Common myeloid progenitor, CD34-positive (primary cell): ENCODE results near the gene COX20.

Experiments
- CTCF ChIA-PET: fragments of 350-600 bp; sonication (Branson Sonifier 250); formaldehyde crosslinking; loops from one replicate; lab custom pipeline; 2021; ENCODE audit warnings: antibody characterized with exemption; lab: Charles Lee
- POLR2A ChIA-PET: fragments of 350-600 bp; sonication (Branson Sonifier 250); formaldehyde crosslinking; loops from one replicate; lab custom pipeline; 2021; ENCODE audit warnings: antibody characterized with exemption; lab: Charles Lee
- DNase-seq, 3 donors: peaks; one replicate each; pipeline versions ENCODE4 v3.0.0 to v3.0.0-alpha.2; 2013
- H3K27ac ChIP-seq, 2 experiments: 1 replicate in 1 of 2; 2 replicates in 1 of 2; pipeline ENCODE4 v1.7.0; 2013; ENCODE audit warnings: inconsistent platforms in 2 of 2, low read length in 2 of 2, mild to moderate bottlenecking in 2 of 2, low read depth in 1 of 2, moderate library complexity in 1 of 2; ENCODE audit not compliant: severe bottlenecking in 2 of 2, insufficient read depth in 1 of 2, poor library complexity in 1 of 2
- H3K27me3 ChIP-seq, 5 experiments: replicated peaks in 2 of 5; 1 replicate in 3 of 5; 2 replicates in 2 of 5; pipeline versions ENCODE4 v1.6.1 to v1.7.0; 2013; ENCODE audit warnings: low read length in 4 of 5, mild to moderate bottlenecking in 2 of 5, moderate library complexity in 2 of 5, inconsistent platforms in 1 of 5; ENCODE audit not compliant: insufficient read depth in 5 of 5, control insufficient read depth in 4 of 5
- H3K36me3 ChIP-seq, 4 experiments: 1 replicate in 2 of 4; 2 replicates in 2 of 4; pipeline versions ENCODE4 v1.6.1 to v1.7.0; 2013; ENCODE audit warnings: low read length in 3 of 4, control low read depth in 1 of 4, mild to moderate bottlenecking in 1 of 4; ENCODE audit not compliant: control insufficient read depth in 4 of 4, insufficient read depth in 4 of 4
- H3K4me1 ChIP-seq, 4 experiments: 1 replicate in 3 of 4; 2 replicates in 1 of 4; pipeline versions ENCODE4 v1.6.1 to v1.7.1; 2013; ENCODE audit warnings: low read length in 3 of 4, mild to moderate bottlenecking in 3 of 4, control low read depth in 1 of 4, inconsistent platforms in 1 of 4, moderate library complexity in 1 of 4; ENCODE audit not compliant: control insufficient read depth in 4 of 4, insufficient read depth in 4 of 4; ENCODE audit errors: control extremely low read depth in 1 of 4
- H3K4me3 ChIP-seq, 7 experiments: 1 replicate in 4 of 7; 2 replicates in 3 of 7; pipeline versions ENCODE4 v1.5.1 to v1.7.0; 2013; ENCODE audit warnings: mild to moderate bottlenecking in 7 of 7, low read length in 6 of 7, moderate library complexity in 6 of 7, inconsistent platforms in 2 of 7, low read depth in 2 of 7, control low read depth in 1 of 7; ENCODE audit not compliant: insufficient read depth in 4 of 7, control insufficient read depth in 1 of 7; ENCODE audit errors: extremely low read depth in 1 of 7
- H3K9me3 ChIP-seq, 5 experiments: 1 replicate in 4 of 5; 2 replicates in 1 of 5; pipeline versions ENCODE4 v1.6.1 to v1.7.1; 2013; ENCODE audit warnings: low read length in 4 of 5, mild to moderate bottlenecking in 2 of 5, inconsistent platforms in 1 of 5, low read depth in 1 of 5, moderate library complexity in 1 of 5; ENCODE audit not compliant: control insufficient read depth in 4 of 5, insufficient read depth in 2 of 5; ENCODE audit errors: control extremely low read depth in 1 of 5
- WGBS: methylation state at CpG from one replicate; pipeline ENCODE4 v1.1.5; 2013; ENCODE audit not compliant: insufficient coverage; 5-methylcytosine and 5-hydroxymethylcytosine counted together

Gene COX20

DNA sequence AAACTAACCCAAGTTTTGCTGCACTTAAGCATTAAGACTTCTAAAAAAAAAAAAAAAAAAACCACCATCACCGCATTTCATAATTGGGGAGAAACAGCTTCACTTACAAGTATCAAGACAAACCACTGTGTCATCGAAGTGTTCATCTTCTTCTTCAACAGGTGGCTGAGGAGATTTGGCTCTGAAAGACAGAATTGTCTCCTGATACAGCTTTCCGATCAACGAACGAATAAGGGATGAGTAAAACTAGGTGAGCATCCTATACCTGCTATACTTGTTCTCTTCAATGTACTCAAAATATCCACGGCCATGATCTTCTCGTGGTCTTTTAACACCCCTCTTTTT, 26.9 kb downstream of the COX20 start:
- 4% methylated on average over 5 of the region's 7 CpGs for WGBS
- peak in 2 of 3 donors; percentile 60 to 67 for DNase-seq
- CTCF ChIA-PET, result interaction anchor here (0.8 to 3.7 kb wide), 10 partner anchors 9 to 184 kb away, joined by 3 to 36 read pairs (median 6); partner anchors contain the start of gene COX20
- Histone ChIP-seq H3K27me3 (no peaks in the 10 kb centered on the region), H3K9me3 (no peaks in the 10 kb centered on the region), H3K27ac (peak overlapping the region; percentile 93 to 99), H3K36me3 (peaks cover 10 to 47% (median 31%) of the 10 kb centered on the region in 4 experiments), H3K4me3 (peak overlapping the region; percentile 14 to 100 (median 98)), H3K4me1 (peaks cover 30 to 76% (median 52%) of the 10 kb centered on the region in 4 experiments)
- POLR2A ChIA-PET, result interaction anchor here (1.0 to 5.4 kb wide), 5 partner anchors 8 to 131 kb away, joined by 3 to 44 read pairs (median 4); partner anchors contain the start of gene COX20

DNA sequence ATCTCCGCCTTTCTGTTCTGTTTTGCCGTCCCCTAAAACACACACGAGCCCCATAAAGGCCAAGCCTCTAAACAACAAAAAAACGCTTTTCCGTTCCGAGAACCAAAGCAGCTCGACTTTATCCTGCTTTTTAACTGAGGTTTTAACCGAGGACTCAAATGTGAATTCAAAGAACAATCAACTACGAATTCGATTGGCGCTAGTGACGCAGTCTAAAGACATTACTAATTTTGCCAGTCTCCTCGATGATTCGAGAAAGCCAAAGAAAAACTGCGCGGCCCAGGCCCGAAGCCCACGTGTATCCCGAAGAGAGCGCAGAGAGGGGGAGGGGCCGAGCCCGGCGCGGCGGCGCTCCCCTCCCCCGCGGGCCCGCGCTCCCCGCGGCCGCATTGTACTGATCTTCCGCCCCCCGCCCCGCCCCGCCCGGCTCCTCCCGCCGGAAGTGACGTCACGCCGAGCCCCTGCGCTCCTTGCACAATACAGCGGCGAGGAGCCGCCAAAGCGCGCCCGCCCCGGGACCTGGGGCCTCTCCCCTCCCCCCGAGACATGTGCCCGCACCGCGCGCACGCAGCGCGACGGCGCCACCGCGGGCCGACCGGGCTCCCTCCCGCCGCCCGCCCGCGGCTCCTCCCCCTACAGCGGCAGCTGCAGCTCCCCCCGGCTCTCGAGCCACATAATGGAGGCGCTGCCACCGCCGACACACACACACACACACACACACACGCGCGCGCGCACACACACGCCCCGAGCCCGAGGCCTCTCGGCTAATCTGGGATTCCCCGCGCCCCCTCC, 27.4 kb downstream of the COX20 start:
- no peaks in the 10 kb centered on the region for H3K9me3 ChIP-seq
- POLR2A ChIA-PET, result interaction anchor here (0.6 to 5.4 kb wide), 6 partner anchors 9 to 130 kb away, joined by 3 to 44 read pairs (median 4); partner anchors contain the start of gene COX20
- peak overlapping the region; percentile 98 to 100 (median 99) for H3K4me3 ChIP-seq
- CTCF ChIA-PET, result interaction anchor here (0.8 to 3.7 kb wide), 10 partner anchors 10 to 184 kb away, joined by 3 to 36 read pairs (median 6); partner anchors contain the start of gene COX20
- peak overlapping the region; percentile 97 to 99 for H3K27ac ChIP-seq
- H3K4me1 ChIP-seq, result peaks cover 30 to 70% (median 48%) of the 10 kb centered on the region in 4 experiments
- H3K36me3 ChIP-seq, result peaks cover 7 to 41% (median 26%) of the 10 kb centered on the region in 4 experiments
- H3K27me3 ChIP-seq, result no peaks in the 10 kb centered on the region
- 0% methylated on average over 46 of the region's 87 CpGs for WGBS
- DNase-seq, result peak; percentile 95 to 97 (median 97)

DNA sequence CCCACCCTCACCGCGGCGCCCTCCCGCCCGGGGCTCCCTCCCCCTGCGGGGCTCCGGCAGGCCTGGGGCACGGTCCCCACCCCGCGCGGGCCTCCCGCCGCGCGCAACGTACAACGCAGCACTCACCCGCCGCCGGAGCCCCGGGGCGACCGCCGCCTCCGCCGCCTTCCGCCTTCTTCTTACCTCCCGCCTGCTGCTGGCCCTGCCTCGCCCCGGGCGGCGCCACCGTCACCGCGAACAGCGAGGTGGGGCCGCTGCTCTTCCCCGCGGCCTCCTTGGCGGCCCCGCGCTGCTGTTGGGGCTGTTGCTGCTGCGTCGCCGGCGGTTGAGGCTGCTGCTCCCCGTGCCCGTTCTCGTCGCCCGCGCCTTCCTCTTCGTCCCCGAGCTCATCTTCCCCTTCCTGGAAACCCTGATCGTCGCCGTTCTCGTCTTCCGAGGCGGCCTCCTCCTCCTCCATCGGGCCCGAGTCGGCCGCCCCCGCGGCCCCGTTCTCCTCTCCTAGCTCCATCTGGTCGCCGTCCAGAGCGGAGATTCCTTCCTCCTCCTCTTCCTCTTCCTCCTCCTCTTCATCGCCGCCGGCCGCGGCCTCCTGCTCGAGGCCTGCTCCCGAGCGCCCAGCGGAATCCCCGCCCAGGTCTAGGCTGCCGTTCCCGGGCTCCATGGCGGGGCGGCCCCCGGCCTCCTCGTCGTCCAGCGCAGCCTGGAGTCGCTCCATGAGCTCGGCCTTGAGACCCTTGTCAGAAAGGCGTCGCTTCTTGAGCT, 28.2 kb downstream of the COX20 start:
- Histone ChIP-seq H3K4me1 (peaks cover 26 to 63% (median 44%) of the 10 kb centered on the region in 4 experiments), H3K27me3 (no peaks in the 10 kb centered on the region), H3K36me3 (peaks cover 5 to 34% (median 19%) of the 10 kb centered on the region in 4 experiments), H3K27ac (peak overlapping the region; percentile 97 to 99), H3K9me3 (no peaks in the 10 kb centered on the region), H3K4me3 (peak overlapping the region; percentile 97 to 100 (median 99))
- ChIA-PET POLR2A (interaction anchor here (0.9 to 5.4 kb wide), 4 partner anchors 29 to 107 kb away, joined by 3 to 44 read pairs (median 8); partner anchors contain the start of gene COX20), CTCF (interaction anchor here (0.6 to 3.7 kb wide), 9 partner anchors 9 to 970 kb away, joined by 3 to 36 read pairs (median 5); partner anchors contain the start of gene COX20)
- no peak for DNase-seq
- 0% methylated on average over 61 of the region's 92 CpGs for WGBS

DNA sequence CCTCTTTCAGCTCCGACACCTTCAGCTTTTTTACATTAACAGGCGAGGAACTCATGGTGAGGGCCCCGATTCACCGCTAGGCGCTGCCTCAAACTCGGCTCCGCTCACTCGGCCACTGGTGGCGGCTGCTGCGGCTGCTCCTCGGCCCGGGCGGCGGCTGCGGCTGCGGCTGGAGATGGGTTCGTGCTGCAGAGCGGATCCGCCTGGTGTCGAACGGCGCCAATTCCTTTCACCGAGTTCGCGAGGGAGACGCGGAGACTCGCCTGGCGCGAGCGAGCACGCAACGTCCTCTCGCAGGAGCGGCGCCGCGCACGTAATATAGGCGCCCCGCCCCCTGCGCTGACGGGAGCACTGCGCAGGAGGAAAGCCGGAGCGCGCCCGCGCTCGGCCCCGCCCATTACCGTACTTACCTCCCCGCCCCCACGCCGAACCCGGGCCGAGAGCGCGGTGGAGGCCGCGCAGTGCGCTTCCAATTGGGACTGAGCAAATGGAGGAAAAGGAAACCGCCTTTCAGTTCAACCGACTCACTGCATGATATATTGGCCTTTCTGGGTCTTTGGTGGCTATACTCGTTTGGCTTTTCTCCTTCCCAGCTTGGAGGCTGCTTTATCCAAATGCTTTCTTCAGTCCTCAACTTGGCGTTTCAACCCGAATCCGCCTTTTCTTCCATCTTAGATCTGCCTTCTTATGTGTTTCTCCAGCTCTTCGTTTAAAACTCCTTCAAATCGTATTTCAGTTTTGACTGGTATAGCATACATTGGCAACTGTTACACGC, 29.0 kb downstream of the COX20 start, which contains the start of gene HNRNPU:
TSS of gene HNRNPU (minus strand) at position 291 of the 775 bp plus-strand sequence. CDS start at position 55, 236 bp downstream.
- CTCF ChIA-PET, result interaction anchor here (0.7 to 3.7 kb wide), 9 partner anchors 10 to 178 kb away, joined by 3 to 36 read pairs (median 5); partner anchors contain the start of gene COX20
- peak within 1 kb of the TSS; percentile 97 to 99 for H3K27ac ChIP-seq
- POLR2A ChIA-PET, result interaction anchor here (0.6 to 5.4 kb wide), 6 partner anchors 16 to 106 kb away, joined by 3 to 44 read pairs (median 4); partner anchors contain the start of gene COX20
- WGBS, result 0% methylated on average over 64 of the region's 71 CpGs
- H3K4me1 ChIP-seq, result peaks cover 25 to 56% (median 39%) of the 10 kb centered on the region in 4 experiments
- H3K27me3 ChIP-seq, result no peaks in the 10 kb centered on the region
- H3K4me3 ChIP-seq, result peak within 1 kb of the TSS; percentile 97 to 100 (median 99)
- peak; percentile 97 to 98 (median 98) for DNase-seq
- H3K36me3 ChIP-seq, result peaks cover 5 to 26% (median 13%) of the 10 kb centered on the region in 4 experiments
- no peaks in the 10 kb centered on the region for H3K9me3 ChIP-seq

DNA sequence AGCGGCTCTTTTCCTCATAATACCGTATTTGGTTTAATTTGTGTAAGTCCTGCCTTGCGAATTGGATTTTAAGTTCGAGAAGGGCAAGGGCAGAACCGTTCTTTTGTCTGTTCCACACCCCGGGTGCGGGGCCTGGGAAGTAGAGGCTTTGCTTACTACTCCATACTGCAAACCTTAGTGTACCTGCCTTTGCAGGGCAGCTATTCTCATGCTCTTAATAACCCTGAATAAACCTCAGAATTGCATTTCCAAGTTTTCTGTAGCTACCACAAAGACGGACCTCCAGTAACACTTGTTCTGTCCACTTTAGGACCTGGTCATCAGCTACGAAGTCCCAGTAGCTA, 29.5 kb downstream of the COX20 start:
- POLR2A ChIA-PET, result interaction anchor here (0.6 to 5.4 kb wide), 4 partner anchors 16 to 105 kb away, joined by 3 to 44 read pairs (median 5); partner anchors contain the start of gene COX20
- peaks cover 5 to 20% (median 10%) of the 10 kb centered on the region in 4 experiments for H3K36me3 ChIP-seq
- peaks cover 25 to 51% (median 34%) of the 10 kb centered on the region in 4 experiments for H3K4me1 ChIP-seq
- H3K4me3 ChIP-seq, result peak overlapping the region in 6 of 7 experiments; percentile 70 to 100 (median 99)
- no peaks in the 10 kb centered on the region for H3K27me3 ChIP-seq
- no peak for DNase-seq
- CTCF ChIA-PET, result interaction anchor here (1.0 to 2.1 kb wide), 6 partner anchors 10 to 178 kb away, joined by 3 to 10 read pairs (median 4); a partner anchor contains a TSS
- H3K27ac ChIP-seq, result peak overlapping the region; percentile 97 to 99
- 46% methylated on average over 4 of the region's 9 CpGs for WGBS
- H3K9me3 ChIP-seq, result no peaks in the 10 kb centered on the region
